Measurements from ENCODE around the gene PDX1.

The PDX1 gene

DNA sequence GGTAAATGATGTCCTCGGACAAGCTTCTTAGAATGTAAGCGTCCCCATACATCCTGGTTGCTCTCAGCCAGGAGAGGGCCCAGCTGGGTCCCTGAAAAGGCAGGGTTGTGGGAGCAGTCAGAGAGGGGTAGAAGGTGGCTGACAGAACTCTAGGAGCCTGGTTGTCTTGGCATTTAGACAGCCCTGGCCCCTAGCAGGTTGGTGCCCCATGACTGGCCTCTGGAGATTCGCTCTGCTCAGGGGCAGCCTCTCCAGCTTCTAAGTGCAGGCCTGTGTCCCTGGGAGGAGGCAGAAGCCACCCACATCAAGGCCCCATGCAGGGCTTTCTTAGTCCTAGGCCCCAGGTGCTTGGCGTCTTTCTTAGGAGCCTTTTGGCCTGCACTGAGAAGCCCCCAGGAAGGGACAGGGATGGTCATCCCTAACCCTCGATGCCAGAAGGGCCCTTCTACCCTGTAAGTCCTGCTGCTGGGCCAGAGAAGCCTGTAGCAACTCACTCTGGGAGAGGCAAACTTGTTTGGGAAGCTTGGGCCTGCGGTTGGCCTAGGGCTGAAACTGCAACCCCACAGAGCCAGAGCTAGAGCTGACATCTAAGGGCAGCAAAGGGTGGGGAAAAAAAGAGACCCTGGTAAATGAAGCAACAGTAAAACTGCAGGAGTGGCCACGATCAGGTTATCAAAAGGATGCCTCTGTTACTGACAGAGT is 52.1 kb downstream of the PDX1 start:
- Histone ChIP-seq H3K4me1 (ENCODE audit: control insufficient read depth, insufficient read depth, low read length) (no peaks in the 10 kb centered on the region), H3K4me3 (ENCODE audit: low read depth, low read length) (no peak overlapping the region), H3K27ac (ENCODE audit: extremely low read depth, low read depth, low read length) (no peak overlapping the region), H3K36me3 (ENCODE audit: control insufficient read depth in 2 of 2, insufficient read depth in 1 of 2, low read length in 2 of 2) (no peaks in the 10 kb centered on the region), H3K9me3 (ENCODE audit: control insufficient read depth, insufficient read depth, low read depth, low read length) (no peaks in the 10 kb centered on the region)
- TF ChIP-seq OSR2 (tag by site-specific recombination; IDR thresholded peaks at IDR 0.05) (no peak), ZNF747 (tag by site-specific recombination; IDR thresholded peaks at IDR 0.05) (no peak), BCL11B (tag by site-specific recombination; IDR thresholded peaks at IDR 0.05; ENCODE audit: low read depth) (no peak), ZNF311 (tag by site-specific recombination; IDR thresholded peaks at IDR 0.05; ENCODE audit: borderline replicate concordance) (no peak), ZNF510 (tag by site-specific recombination; IDR thresholded peaks at IDR 0.05; ENCODE audit: insufficient replicate concordance) (no peak), ZNF324 (tag by site-specific recombination; IDR thresholded peaks at IDR 0.05) (no peak), FEZF1 (tag by site-specific recombination; IDR thresholded peaks at IDR 0.05) (no peak), ZNF132 (tag by site-specific recombination; IDR thresholded peaks at IDR 0.05; ENCODE audit: borderline replicate concordance) (no peak), ZNF404 (tag by site-specific recombination; IDR thresholded peaks at IDR 0.05) (no peak), ZNF214 (tag by site-specific recombination; IDR thresholded peaks at IDR 0.05; ENCODE audit: borderline replicate concordance) (no peak), ZNF830 (tag by site-specific recombination; IDR thresholded peaks at IDR 0.05; ENCODE audit: low read depth) (no peak), ZBTB8A (tag by site-specific recombination; IDR thresholded peaks at IDR 0.05) (no peak), ZNF366 (tag by site-specific recombination; conservative IDR thresholded peaks at IDR 0.05) (no peak), ZNF221 (tag by site-specific recombination; IDR thresholded peaks at IDR 0.05; ENCODE audit: borderline replicate concordance) (no peak), ZBTB21 (tag by site-specific recombination; IDR thresholded peaks at IDR 0.05) (no peak)
- TF ChIP-seq, protein P1, sequence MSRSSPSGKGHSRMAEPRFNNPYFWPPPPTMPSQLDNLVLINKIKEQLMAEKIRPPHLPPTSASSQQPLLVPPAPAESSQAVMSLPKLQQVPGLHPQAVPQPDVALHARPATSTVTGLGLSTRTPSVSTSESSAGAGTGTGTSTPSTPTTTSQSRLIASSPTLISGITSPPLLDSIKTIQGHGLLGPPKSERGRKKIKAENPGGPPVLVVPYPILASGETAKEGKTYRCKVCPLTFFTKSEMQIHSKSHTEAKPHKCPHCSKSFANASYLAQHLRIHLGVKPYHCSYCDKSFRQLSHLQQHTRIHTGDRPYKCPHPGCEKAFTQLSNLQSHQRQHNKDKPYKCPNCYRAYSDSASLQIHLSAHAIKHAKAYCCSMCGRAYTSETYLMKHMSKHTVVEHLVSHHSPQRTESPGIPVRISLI (tag by site-specific recombination; IDR thresholded peaks at IDR 0.05), result no peak
- TF ChIP-seq, protein P2, sequence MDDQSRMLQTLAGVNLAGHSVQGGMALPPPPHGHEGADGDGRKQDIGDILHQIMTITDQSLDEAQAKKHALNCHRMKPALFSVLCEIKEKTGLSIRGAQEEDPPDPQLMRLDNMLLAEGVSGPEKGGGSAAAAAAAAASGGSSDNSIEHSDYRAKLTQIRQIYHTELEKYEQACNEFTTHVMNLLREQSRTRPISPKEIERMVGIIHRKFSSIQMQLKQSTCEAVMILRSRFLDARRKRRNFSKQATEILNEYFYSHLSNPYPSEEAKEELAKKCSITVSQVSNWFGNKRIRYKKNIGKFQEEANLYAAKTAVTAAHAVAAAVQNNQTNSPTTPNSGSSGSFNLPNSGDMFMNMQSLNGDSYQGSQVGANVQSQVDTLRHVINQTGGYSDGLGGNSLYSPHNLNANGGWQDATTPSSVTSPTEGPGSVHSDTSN (CRISPR knock-in tag; IDR thresholded peaks at IDR 0.05), result no peak
- ChIA-PET POLR2A (no interaction called here), CTCF (interaction anchor here (1.0 to 1.1 kb wide), 2 partner anchors 10 to 145 kb away, joined by 3 to 5 read pairs; no protein-coding TSS in a partner anchor)

DNA sequence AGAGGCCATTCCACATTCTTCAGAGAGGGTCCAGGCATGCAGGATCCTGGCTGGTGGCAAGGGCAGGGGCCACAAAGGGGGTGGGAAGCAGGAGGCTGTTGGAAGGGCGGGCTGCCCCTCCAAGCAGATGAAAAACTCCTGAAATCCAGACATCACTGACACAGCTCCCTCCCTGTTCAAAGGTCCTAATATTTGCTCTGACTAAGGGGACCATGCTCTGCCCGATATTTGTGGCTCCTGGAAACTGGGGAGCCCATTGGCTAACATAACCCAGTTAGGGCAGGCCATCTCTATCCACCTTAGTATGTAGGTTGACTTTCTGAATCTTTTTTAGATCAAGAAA is 52.6 kb downstream of the PDX1 start:
- no peaks in the 10 kb centered on the region for H3K36me3 ChIP-seq (ENCODE audit: control insufficient read depth in 2 of 2, insufficient read depth in 1 of 2, low read length in 2 of 2)
- no peak overlapping the region for H3K27ac ChIP-seq (ENCODE audit: extremely low read depth, low read depth, low read length)
- TF ChIP-seq ZNF341 (tag by site-specific recombination; IDR thresholded peaks at IDR 0.05; ENCODE audit: low read depth) (peak; percentile 44; the same call in 1 of the 2 replicates), ZNF670 (tag by site-specific recombination; IDR thresholded peaks at IDR 0.05; ENCODE audit: low read depth) (no peak)
- ChIA-PET POLR2A (no interaction called here), CTCF (interaction anchor here (1.0 kb wide), 1 partner anchor 146 kb away, joined by 3 read pairs; no protein-coding TSS in a partner anchor)
- H3K4me3 ChIP-seq (ENCODE audit: low read depth, low read length), result no peak overlapping the region
- no peaks in the 10 kb centered on the region for H3K4me1 ChIP-seq (ENCODE audit: control insufficient read depth, insufficient read depth, low read length)
- H3K9me3 ChIP-seq (ENCODE audit: control insufficient read depth, insufficient read depth, low read depth, low read length), result no peaks in the 10 kb centered on the region

DNA sequence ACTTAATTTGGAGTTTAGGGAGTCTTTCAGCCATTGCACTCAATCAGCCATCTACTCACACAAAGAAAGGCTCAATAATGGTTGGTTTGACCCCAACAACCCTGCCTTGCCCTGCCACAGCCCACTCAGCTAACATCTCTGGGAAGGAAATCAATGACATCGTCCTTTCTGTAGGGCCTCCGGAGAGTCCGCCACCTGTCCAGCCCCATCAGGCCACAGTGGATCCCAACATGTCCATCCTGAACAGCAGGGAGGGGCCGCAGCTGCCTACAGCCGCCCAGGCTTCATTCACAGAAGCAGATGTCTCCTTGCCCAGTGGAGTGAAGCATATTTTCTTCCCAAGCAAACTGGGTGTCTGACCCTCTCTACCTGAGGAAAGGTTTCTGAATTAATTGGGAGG is 53.5 kb downstream of the PDX1 start:
- Histone ChIP-seq H3K4me3 (ENCODE audit: low read depth, low read length) (no peak overlapping the region), H3K36me3 (ENCODE audit: control insufficient read depth in 2 of 2, insufficient read depth in 1 of 2, low read length in 2 of 2) (no peaks in the 10 kb centered on the region), H3K27ac (ENCODE audit: extremely low read depth, low read depth, low read length) (no peak overlapping the region), H3K4me1 (ENCODE audit: control insufficient read depth, insufficient read depth, low read length) (no peaks in the 10 kb centered on the region), H3K9me3 (ENCODE audit: control insufficient read depth, insufficient read depth, low read depth, low read length) (no peaks in the 10 kb centered on the region)
- TF ChIP-seq ZNF138 (tag by site-specific recombination; IDR thresholded peaks at IDR 0.05; ENCODE audit: borderline replicate concordance), result no peak
- TF ChIP-seq ZNF768 (tag by site-specific recombination; IDR thresholded peaks at IDR 0.05), result no peak
- no peak for TF ChIP-seq HOXC10 (CRISPR knock-in tag; IDR thresholded peaks at IDR 0.05)
- no peak for TF ChIP-seq ZNF366 (tag by site-specific recombination; conservative IDR thresholded peaks at IDR 0.05)
- TF ChIP-seq, protein P3, sequence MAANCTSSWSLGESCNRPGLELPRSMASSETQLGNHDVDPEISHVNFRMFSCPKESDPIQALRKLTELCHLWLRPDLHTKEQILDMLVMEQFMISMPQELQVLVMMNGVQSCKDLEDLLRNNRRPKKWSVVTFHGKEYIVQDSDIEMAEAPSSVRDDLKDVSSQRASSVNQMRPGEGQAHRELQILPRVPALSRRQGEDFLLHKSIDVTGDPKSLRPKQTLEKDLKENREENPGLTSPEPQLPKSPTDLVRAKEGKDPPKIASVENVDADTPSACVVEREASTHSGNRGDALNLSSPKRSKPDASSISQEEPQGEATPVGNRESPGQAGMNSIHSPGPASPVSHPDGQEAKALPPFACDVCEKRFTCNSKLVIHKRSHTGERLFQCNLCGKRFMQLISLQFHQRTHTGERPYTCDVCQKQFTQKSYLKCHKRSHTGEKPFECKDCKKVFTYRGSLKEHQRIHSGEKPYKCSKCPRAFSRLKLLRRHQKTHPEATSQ (tag by site-specific recombination; IDR thresholded peaks at IDR 0.05), result no peak
- no peak for TF ChIP-seq ZNF514 (tag by site-specific recombination; IDR thresholded peaks at IDR 0.05)
- TF ChIP-seq ZSCAN23 (tag by site-specific recombination; IDR thresholded peaks at IDR 0.05), result no peak
- TF ChIP-seq ZNF747 (tag by site-specific recombination; IDR thresholded peaks at IDR 0.05), result no peak
- no peak for TF ChIP-seq SALL2 (tag by site-specific recombination; IDR thresholded peaks at IDR 0.05; ENCODE audit: borderline replicate concordance)
- TF ChIP-seq SP3 (tag by site-specific recombination; IDR thresholded peaks at IDR 0.05), result no peak
- TF ChIP-seq ZEB2 (tag by site-specific recombination; IDR thresholded peaks at IDR 0.05), result no peak
- TF ChIP-seq ZNF274 (IDR thresholded peaks at IDR 0.05; ENCODE audit: low read length), result no peak
- no peak for TF ChIP-seq ZNF274 (tag by site-specific recombination; IDR thresholded peaks at IDR 0.05; ENCODE audit: borderline replicate concordance)
- ChIA-PET CTCF (interaction anchor here (0.6 to 1.1 kb wide), 3 partner anchors 18 to 597 kb away, joined by 3 to 4 read pairs (median 3); no protein-coding TSS in a partner anchor), POLR2A (no interaction called here)

Data from HEK293 (cell line).